Common myeloid progenitor, CD34-positive (primary cell): ENCODE data around the gene IL2RG. TPM values are rescaled to one million over a fixed set of nuclear protein-coding genes. Genes with fewer than 3 reads are reported as not detected.

ENCODE experiments used
- CTCF ChIA-PET: fragments of 350-600 bp; sonication (Branson Sonifier 250); formaldehyde crosslinking; loops from one replicate; lab custom pipeline; 2021; ENCODE audit warnings: antibody characterized with exemption; lab: Charles Lee
- POLR2A ChIA-PET: fragments of 350-600 bp; sonication (Branson Sonifier 250); formaldehyde crosslinking; loops from one replicate; lab custom pipeline; 2021; ENCODE audit warnings: antibody characterized with exemption; lab: Charles Lee
- DNase-seq, 3 donors: peaks; one replicate each; pipeline versions ENCODE4 v3.0.0 to v3.0.0-alpha.2; 2013
- H3K27ac ChIP-seq, 2 experiments: 1 replicate in 1 of 2; 2 replicates in 1 of 2; pipeline ENCODE4 v1.7.0; 2013; ENCODE audit warnings: inconsistent platforms in 2 of 2, low read length in 2 of 2, mild to moderate bottlenecking in 2 of 2, low read depth in 1 of 2, moderate library complexity in 1 of 2; ENCODE audit not compliant: severe bottlenecking in 2 of 2, insufficient read depth in 1 of 2, poor library complexity in 1 of 2
- H3K27me3 ChIP-seq, 5 experiments: replicated peaks in 2 of 5; 1 replicate in 3 of 5; 2 replicates in 2 of 5; pipeline versions ENCODE4 v1.6.1 to v1.7.0; 2013; ENCODE audit warnings: low read length in 4 of 5, mild to moderate bottlenecking in 2 of 5, moderate library complexity in 2 of 5, inconsistent platforms in 1 of 5; ENCODE audit not compliant: insufficient read depth in 5 of 5, control insufficient read depth in 4 of 5
- H3K36me3 ChIP-seq, 4 experiments: 1 replicate in 2 of 4; 2 replicates in 2 of 4; pipeline versions ENCODE4 v1.6.1 to v1.7.0; 2013; ENCODE audit warnings: low read length in 3 of 4, control low read depth in 1 of 4, mild to moderate bottlenecking in 1 of 4; ENCODE audit not compliant: control insufficient read depth in 4 of 4, insufficient read depth in 4 of 4
- H3K4me1 ChIP-seq, 4 experiments: 1 replicate in 3 of 4; 2 replicates in 1 of 4; pipeline versions ENCODE4 v1.6.1 to v1.7.1; 2013; ENCODE audit warnings: low read length in 3 of 4, mild to moderate bottlenecking in 3 of 4, control low read depth in 1 of 4, inconsistent platforms in 1 of 4, moderate library complexity in 1 of 4; ENCODE audit not compliant: control insufficient read depth in 4 of 4, insufficient read depth in 4 of 4; ENCODE audit errors: control extremely low read depth in 1 of 4
- H3K4me3 ChIP-seq, 7 experiments: 1 replicate in 4 of 7; 2 replicates in 3 of 7; pipeline versions ENCODE4 v1.5.1 to v1.7.0; 2013; ENCODE audit warnings: mild to moderate bottlenecking in 7 of 7, low read length in 6 of 7, moderate library complexity in 6 of 7, inconsistent platforms in 2 of 7, low read depth in 2 of 7, control low read depth in 1 of 7; ENCODE audit not compliant: insufficient read depth in 4 of 7, control insufficient read depth in 1 of 7; ENCODE audit errors: extremely low read depth in 1 of 7
- H3K9me3 ChIP-seq, 5 experiments: 1 replicate in 4 of 5; 2 replicates in 1 of 5; pipeline versions ENCODE4 v1.6.1 to v1.7.1; 2013; ENCODE audit warnings: low read length in 4 of 5, mild to moderate bottlenecking in 2 of 5, inconsistent platforms in 1 of 5, low read depth in 1 of 5, moderate library complexity in 1 of 5; ENCODE audit not compliant: control insufficient read depth in 4 of 5, insufficient read depth in 2 of 5; ENCODE audit errors: control extremely low read depth in 1 of 5
- WGBS: methylation state at CpG from one replicate; pipeline ENCODE4 v1.1.5; 2013; ENCODE audit not compliant: insufficient coverage; 5-methylcytosine and 5-hydroxymethylcytosine counted together
- polyA plus RNA-seq: library from polyadenylated mRNA; unstranded; fragments of 120-200 nt; gene quantifications from one replicate; pipeline ENCODE4 v1.2.1, GENCODE V29; 2013

Gene IL2RG
- polyA plus RNA-seq: 118 TPM

DNA sequence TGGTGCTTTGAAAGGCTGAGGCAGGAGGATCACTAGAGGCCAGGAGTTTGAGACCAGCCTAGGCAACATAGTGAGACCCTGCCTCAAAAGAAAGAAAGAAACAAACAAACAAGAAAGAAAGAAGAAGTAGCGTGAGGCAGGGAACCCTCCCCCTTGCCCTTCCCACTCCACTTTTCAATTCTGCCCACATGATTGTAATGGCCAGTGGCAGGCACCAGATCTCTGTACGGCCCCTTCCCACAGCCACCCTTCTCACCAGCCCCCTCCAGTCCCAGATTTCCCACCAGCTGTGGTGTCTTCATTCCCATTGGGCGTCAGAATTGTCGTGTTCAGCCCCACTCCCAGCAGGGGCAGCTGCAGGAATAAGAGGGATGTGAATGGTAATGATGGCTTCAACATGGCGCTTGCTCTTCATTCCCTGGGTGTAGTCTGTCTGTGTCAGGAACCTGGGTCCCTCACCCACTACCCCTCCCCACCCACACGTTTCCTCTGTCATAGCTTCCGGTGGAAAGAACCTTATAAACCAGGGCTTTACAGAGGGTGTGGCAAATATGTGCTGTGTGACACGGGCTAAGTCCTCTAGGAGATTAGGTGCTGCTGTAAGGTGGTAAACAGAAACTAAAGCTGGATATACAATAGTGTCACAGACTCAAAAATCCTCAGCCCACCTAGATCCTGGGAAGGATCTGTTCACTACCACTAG, at the start of gene IL2RG:
IL2RG (minus strand) TSS at position 437 of the 703 bp plus-strand sequence; CDS start at position 399, 38 bp downstream.
- peak within 1 kb of the TSS; percentile 7 to 78 (median 46) for H3K4me3 ChIP-seq
- H3K27ac ChIP-seq: peak within 1 kb of the TSS; percentile 77 to 89
- H3K9me3 ChIP-seq: no peaks in the 10 kb centered on the region
- DNase-seq: peak; percentile 80 to 94 (median 94)
- peaks cover 0 to 2% (median 0%) of the 10 kb centered on the region in 4 experiments for H3K36me3 ChIP-seq
- WGBS: no CpG with 5 or more reads among the region's 8 CpGs
- H3K27me3 ChIP-seq: no peaks in the 10 kb centered on the region
- ChIA-PET POLR2A (interaction anchor here (1.1 to 1.6 kb wide), 3 partner anchors 8 to 15 kb away, joined by 3 to 13 read pairs (median 6); no protein-coding TSS in a partner anchor), CTCF (interaction anchor here (0.6 to 3.0 kb wide), 4 partner anchors 9 to 305 kb away, joined by 3 to 30 read pairs (median 3); no protein-coding TSS in a partner anchor)
- peaks cover 30 to 68% (median 49%) of the 10 kb centered on the region in 4 experiments for H3K4me1 ChIP-seq

- CTCF ChIA-PET: no interaction called here
- H3K4me1 ChIP-seq: no peaks in the 10 kb centered on the region
- no peaks in the 10 kb centered on the region for H3K9me3 ChIP-seq
- POLR2A ChIA-PET: no interaction called here
- H3K27ac ChIP-seq: no peak overlapping the region
- DNase-seq: no peak
- no peak overlapping the region for H3K4me3 ChIP-seq
- no peaks in the 10 kb centered on the region for H3K27me3 ChIP-seq
- 100% methylated on average over 1 of the region's 3 CpGs for WGBS
- H3K36me3 ChIP-seq: no peaks in the 10 kb centered on the region
Measured at GRCh38 chrX:71160475-71160874, 49.1 kb upstream of the IL2RG start.

- ChIA-PET CTCF (interaction anchor here (0.6 kb wide), 1 partner anchor 165 kb away, joined by 3 read pairs; no protein-coding TSS in a partner anchor), POLR2A (no interaction called here)
- no peaks in the 10 kb centered on the region for H3K9me3 ChIP-seq
- H3K36me3 ChIP-seq: no peaks in the 10 kb centered on the region
- H3K27me3 ChIP-seq: no peaks in the 10 kb centered on the region
- no peak for DNase-seq
- no peak overlapping the region for H3K27ac ChIP-seq
- H3K4me3 ChIP-seq: no peak overlapping the region
- peaks cover 0 to 8% (median 3%) of the 10 kb centered on the region in 4 experiments for H3K4me1 ChIP-seq
- 67% methylated on average over 3 of the region's 5 CpGs for WGBS
Measured at GRCh38 chrX:71159335-71159734, 48.0 kb upstream of the IL2RG start.

DNA sequence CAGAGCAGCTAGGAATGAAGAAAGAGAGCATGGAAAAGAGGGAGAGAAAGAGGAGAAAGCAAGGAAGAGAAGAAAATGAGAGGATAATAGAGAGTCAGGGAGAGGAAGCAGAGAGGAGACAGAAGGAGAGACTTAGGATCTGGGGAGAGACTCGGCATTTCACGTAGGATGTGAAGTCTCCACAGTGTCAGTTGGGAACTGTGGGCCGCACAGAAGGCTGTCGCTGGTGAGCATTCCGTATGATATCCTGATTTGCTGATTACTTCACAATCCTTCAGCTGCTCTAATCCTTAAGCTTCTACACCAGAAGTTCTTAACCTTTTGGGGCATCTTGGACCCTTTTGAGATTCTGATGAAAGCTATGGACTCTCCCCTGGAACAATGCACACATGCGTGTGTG, 47.2 kb upstream of the IL2RG start:
- no peaks in the 10 kb centered on the region for H3K9me3 ChIP-seq
- H3K27me3 ChIP-seq: no peaks in the 10 kb centered on the region
- POLR2A ChIA-PET: no interaction called here
- H3K4me1 ChIP-seq: peaks cover 0 to 11% (median 6%) of the 10 kb centered on the region in 4 experiments
- 87% methylated on average over 5 of the region's 6 CpGs for WGBS
- H3K36me3 ChIP-seq: no peaks in the 10 kb centered on the region
- H3K27ac ChIP-seq: no peak overlapping the region
- no peak for DNase-seq
- CTCF ChIA-PET: interaction anchor here (0.7 kb wide), 1 partner anchor 45 kb away, joined by 4 read pairs; no protein-coding TSS in a partner anchor
- no peak overlapping the region for H3K4me3 ChIP-seq

GRCh38 chrX:71154641-71155040, 43.3 kb upstream of the IL2RG start:
- WGBS: 47% methylated on average over 3 of the region's 3 CpGs
- H3K4me1 ChIP-seq: peaks cover 0 to 11% (median 6%) of the 10 kb centered on the region in 4 experiments
- DNase-seq: no peak
- POLR2A ChIA-PET: no interaction called here
- H3K36me3 ChIP-seq: no peaks in the 10 kb centered on the region
- H3K4me3 ChIP-seq: no peak overlapping the region
- peaks cover 0 to 6% (median 0%) of the 10 kb centered on the region in 5 experiments for H3K27me3 ChIP-seq
- CTCF ChIA-PET: no interaction called here
- no peaks in the 10 kb centered on the region for H3K9me3 ChIP-seq
- no peak overlapping the region for H3K27ac ChIP-seq

- DNase-seq: no peak
- no peak overlapping the region for H3K4me3 ChIP-seq
- peaks cover 0 to 11% (median 6%) of the 10 kb centered on the region in 4 experiments for H3K4me1 ChIP-seq
- ChIA-PET POLR2A (no interaction called here), CTCF (no interaction called here)
- H3K27ac ChIP-seq: no peak overlapping the region
- peaks cover 0 to 6% (median 0%) of the 10 kb centered on the region in 5 experiments for H3K27me3 ChIP-seq
- no peaks in the 10 kb centered on the region for H3K36me3 ChIP-seq
- WGBS: 73% methylated on average over 6 of the region's 7 CpGs
- H3K9me3 ChIP-seq: no peaks in the 10 kb centered on the region
Measured at GRCh38 chrX:71154196-71154595, 42.8 kb upstream of the IL2RG start.

GRCh38 chrX:71151366-71151765, 40.0 kb upstream of the IL2RG start:
- ChIA-PET CTCF (interaction anchor here (0.6 kb wide), 1 partner anchor 9 kb away, joined by 3 read pairs; no protein-coding TSS in a partner anchor), POLR2A (no interaction called here)
- no peak overlapping the region for H3K4me3 ChIP-seq
- peaks cover 4 to 25% (median 20%) of the 10 kb centered on the region in 4 experiments for H3K4me1 ChIP-seq
- no peaks in the 10 kb centered on the region for H3K36me3 ChIP-seq
- WGBS: 94% methylated on average over 7 of the region's 7 CpGs
- no peak for DNase-seq
- H3K9me3 ChIP-seq: no peaks in the 10 kb centered on the region
- peaks cover 0 to 6% (median 0%) of the 10 kb centered on the region in 5 experiments for H3K27me3 ChIP-seq
- H3K27ac ChIP-seq: no peak overlapping the region
